Measurements from ENCODE around the gene BICDL2. TPM values are rescaled to one million over a fixed set of nuclear protein-coding genes. Genes with fewer than 3 reads are reported as not detected.

BICDL2 gene
- total and polyA plus RNA-seq, 9 of the 15 experiments (the other 6 are each of a cell fraction or from before 2014, with no cell fraction given) = 0.09 to 0.28 (median 0.09) TPM; not detected in 6

- H3K4me1 ChIP-seq (replicated peaks in 1 of 2; ENCODE audit: control insufficient read depth in 2 of 2, insufficient read depth in 2 of 2, low read length in 2 of 2) = peaks cover 25 to 87% of the 10 kb centered on the region in 2 experiments
- peak within 1 kb of the TSS; percentile 83 for H3K4me2 ChIP-seq (ENCODE audit: insufficient read depth, low read length)
- H2AFZ ChIP-seq (ENCODE audit: low read depth, low read length) = peak within 1 kb of the TSS; percentile 90
- peak within 1 kb of the TSS; percentile 82 for H3K4me3 ChIP-seq
- under 1% methylated on average over 64 of the region's 69 CpGs for WGBS (ENCODE audit: insufficient coverage, low coverage, missing lambda C conversion rate)
- no peaks in the 10 kb centered on the region for H3K9me3 ChIP-seq (replicated peaks; ENCODE audit: control insufficient read depth, insufficient read depth, low read depth, low read length)
- peak; percentile 66 to 100 (median 78) for DNase-seq (ENCODE audit: extremely low read depth in 1 of 4, low spot score in 3 of 4)
- peaks cover 28% of the 10 kb centered on the region for H4K20me1 ChIP-seq (replicated peaks; ENCODE audit: control insufficient read depth, insufficient read depth, low read length)
- H3K36me3 ChIP-seq (ENCODE audit: control insufficient read depth, insufficient read depth, low read length) = peaks cover 39% of the 10 kb centered on the region; the same call in 2 of the 3 replicates
- FAIRE-seq = peak; percentile 99
- peaks cover 2% of the 10 kb centered on the region for H3K9me1 ChIP-seq (ENCODE audit: control insufficient read depth, insufficient read depth, low read length)
- CTCF ChIA-PET (ENCODE audit: low intra/inter-chr PET ratio) = no interaction called here
- ATAC-seq = peak; percentile 73
- POLR2A ChIA-PET = interaction anchor here (0.5 to 2.7 kb wide), 15 partner anchors 7 to 635 kb away, joined by 3 to 15 read pairs (median 5); partner anchors contain the start of gene ZNF263
- peak within 1 kb of the TSS; percentile 90 for H3K27ac ChIP-seq (ENCODE audit: extremely low read depth, low read depth, low read length)
- BruUV-seq (replicated peaks) = TSS peak; percentile 81
- H3K79me2 ChIP-seq (ENCODE audit: control insufficient read depth, insufficient read depth, low read length) = peaks cover 42% of the 10 kb centered on the region
- H3K27me3 ChIP-seq (ENCODE audit: control insufficient read depth in 2 of 2, insufficient read depth in 2 of 2, low read length in 2 of 2) = peaks cover 0 to under 1% of the 10 kb centered on the region in 2 experiments; a peak in 2 of 5 replicates
- peak within 1 kb of the TSS; percentile 88 to 95 for H3K9ac ChIP-seq (ENCODE audit: insufficient read depth in 1 of 2, low read depth in 2 of 2, low read length in 2 of 2)
- in situ Hi-C loops (cut with MboI) = no loop called here
- intact Hi-C loops (cut with micrococcal nuclease) = loop anchor here (1.0 to 10.0 kb wide), 2 partner anchors 19 to 59 kb away; partner anchors contain the start of genes KREMEN2 and PAQR4
- TF ChIP-seq CREM (IDR thresholded peaks at IDR 0.05; ENCODE audit: low read depth) = peak; percentile 97
- peak; percentile 58; the same call in 1 of the 2 replicates for TF ChIP-seq KAT7 (CRISPR knock-in tag; IDR thresholded peaks at IDR 0.05; ENCODE audit: borderline replicate concordance)
- TF ChIP-seq IRF9 (tag; IDR thresholded peaks at IDR 0.05) = no peak
- TF ChIP-seq MCM2 (IDR thresholded peaks at IDR 0.05; ENCODE audit: low read depth) = no peak
- no peak for TF ChIP-seq ZNF124 (CRISPR knock-in tag; IDR thresholded peaks at IDR 0.05)
- no peak for TF ChIP-seq SNAPC5 (CRISPR knock-in tag; IDR thresholded peaks at IDR 0.05)
- no peak for TF ChIP-seq HLTF (IDR thresholded peaks at IDR 0.05)
- TF ChIP-seq KLF10 (CRISPR knock-in tag; IDR thresholded peaks at IDR 0.05) = no peak
- TF ChIP-seq POU5F1 (IDR thresholded peaks at IDR 0.05; ENCODE audit: borderline replicate concordance, low read depth, low read length, partially characterized antibody) = peak; percentile 71
- TF ChIP-seq, protein P1, sequence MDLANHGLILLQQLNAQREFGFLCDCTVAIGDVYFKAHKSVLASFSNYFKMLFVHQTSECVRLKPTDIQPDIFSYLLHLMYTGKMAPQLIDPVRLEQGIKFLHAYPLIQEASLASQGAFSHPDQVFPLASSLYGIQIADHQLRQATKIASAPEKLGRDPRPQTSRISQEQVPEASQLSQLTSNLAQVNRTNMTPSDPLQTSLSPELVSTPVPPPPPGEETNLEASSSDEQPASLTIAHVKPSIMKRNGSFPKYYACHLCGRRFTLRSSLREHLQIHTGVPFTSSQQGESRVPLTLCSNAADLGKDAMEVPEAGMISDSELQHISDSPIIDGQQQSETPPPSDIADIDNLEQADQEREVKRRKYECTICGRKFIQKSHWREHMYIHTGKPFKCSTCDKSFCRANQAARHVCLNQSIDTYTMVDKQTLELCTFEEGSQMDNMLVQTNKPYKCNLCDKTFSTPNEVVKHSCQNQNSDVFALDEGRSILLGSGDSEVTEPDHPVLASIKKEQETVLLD (IDR thresholded peaks at IDR 0.05) = peak; percentile 95
- TF ChIP-seq JUN (IDR thresholded peaks at IDR 0.05; ENCODE audit: borderline replicate concordance, low read depth, low read length) = peak; percentile 61
- TF ChIP-seq JUN (CRISPR knock-in tag; IDR thresholded peaks at IDR 0.05; ENCODE audit: borderline replicate concordance) = no peak
- no peak for TF ChIP-seq NFATC3 (IDR thresholded peaks at IDR 0.05)
- no peak for TF ChIP-seq ZNF224 (CRISPR knock-in tag; IDR thresholded peaks at IDR 0.05)
- no peak for TF ChIP-seq ZFP36 (IDR thresholded peaks at IDR 0.05; ENCODE audit: low read depth, low read length, partially characterized antibody)
- peak; percentile 43 for TF ChIP-seq NCOR1 (IDR thresholded peaks at IDR 0.05)
- TF ChIP-seq, protein P2, sequence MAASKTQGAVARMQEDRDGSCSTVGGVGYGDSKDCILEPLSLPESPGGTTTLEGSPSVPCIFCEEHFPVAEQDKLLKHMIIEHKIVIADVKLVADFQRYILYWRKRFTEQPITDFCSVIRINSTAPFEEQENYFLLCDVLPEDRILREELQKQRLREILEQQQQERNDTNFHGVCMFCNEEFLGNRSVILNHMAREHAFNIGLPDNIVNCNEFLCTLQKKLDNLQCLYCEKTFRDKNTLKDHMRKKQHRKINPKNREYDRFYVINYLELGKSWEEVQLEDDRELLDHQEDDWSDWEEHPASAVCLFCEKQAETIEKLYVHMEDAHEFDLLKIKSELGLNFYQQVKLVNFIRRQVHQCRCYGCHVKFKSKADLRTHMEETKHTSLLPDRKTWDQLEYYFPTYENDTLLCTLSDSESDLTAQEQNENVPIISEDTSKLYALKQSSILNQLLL (CRISPR knock-in tag; IDR thresholded peaks at IDR 0.05; ENCODE audit: borderline replicate concordance) = no peak
- TF ChIP-seq ZNF41 (CRISPR knock-in tag; conservative IDR thresholded peaks at IDR 0.05) = no peak
Observed at GRCh38 chr16:3023669-3024478, 12.9 kb downstream of the BICDL2 start, which contains the start of the genes HCFC1R1 and THOC6. Gene HCFC1R1 (minus strand): TSS chr16:3023942. CDS start chr16:3023941, 1 bp downstream. Gene THOC6 (plus strand): TSS chr16:3024035. CDS start chr16:3024327, 292 bp downstream.

Measured in K562 (cell line).